ENCODE data around the gene HYAL2.

GRCh38 chr3:50322386-50323091, at the start of gene HYAL2:
- TF ChIP-seq, protein P1, sequence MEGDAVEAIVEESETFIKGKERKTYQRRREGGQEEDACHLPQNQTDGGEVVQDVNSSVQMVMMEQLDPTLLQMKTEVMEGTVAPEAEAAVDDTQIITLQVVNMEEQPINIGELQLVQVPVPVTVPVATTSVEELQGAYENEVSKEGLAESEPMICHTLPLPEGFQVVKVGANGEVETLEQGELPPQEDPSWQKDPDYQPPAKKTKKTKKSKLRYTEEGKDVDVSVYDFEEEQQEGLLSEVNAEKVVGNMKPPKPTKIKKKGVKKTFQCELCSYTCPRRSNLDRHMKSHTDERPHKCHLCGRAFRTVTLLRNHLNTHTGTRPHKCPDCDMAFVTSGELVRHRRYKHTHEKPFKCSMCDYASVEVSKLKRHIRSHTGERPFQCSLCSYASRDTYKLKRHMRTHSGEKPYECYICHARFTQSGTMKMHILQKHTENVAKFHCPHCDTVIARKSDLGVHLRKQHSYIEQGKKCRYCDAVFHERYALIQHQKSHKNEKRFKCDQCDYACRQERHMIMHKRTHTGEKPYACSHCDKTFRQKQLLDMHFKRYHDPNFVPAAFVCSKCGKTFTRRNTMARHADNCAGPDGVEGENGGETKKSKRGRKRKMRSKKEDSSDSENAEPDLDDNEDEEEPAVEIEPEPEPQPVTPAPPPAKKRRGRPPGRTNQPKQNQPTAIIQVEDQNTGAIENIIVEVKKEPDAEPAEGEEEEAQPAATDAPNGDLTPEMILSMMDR (IDR thresholded peaks at IDR 0.05; ENCODE audit: insufficient read depth, low read length, poor library complexity, severe bottlenecking), result no peak
- no peak for TF ChIP-seq EZH2phosphoT487 (conservative IDR thresholded peaks at IDR 0.05; ENCODE audit: low read length)
